Measurements from ENCODE around the gene RCSD1.

RCSD1 gene

GRCh38 chr1:167641786-167642500, 11.9 kb downstream of the RCSD1 start:
- peaks cover 90% of the 10 kb centered on the region for H3K36me3 Mint-ChIP-seq (ENCODE audit: low read depth)
- H3K27ac Mint-ChIP-seq = no peak overlapping the region
- intact Hi-C loops (cut with micrococcal nuclease) = no loop called here
- no peaks in the 10 kb centered on the region for H3K9me3 Mint-ChIP-seq
- peaks cover 65% of the 10 kb centered on the region for H3K4me1 Mint-ChIP-seq (ENCODE audit: low read depth)
- H3K27me3 Mint-ChIP-seq = no peaks in the 10 kb centered on the region
- no peak overlapping the region for H3K4me3 Mint-ChIP-seq

DNA sequence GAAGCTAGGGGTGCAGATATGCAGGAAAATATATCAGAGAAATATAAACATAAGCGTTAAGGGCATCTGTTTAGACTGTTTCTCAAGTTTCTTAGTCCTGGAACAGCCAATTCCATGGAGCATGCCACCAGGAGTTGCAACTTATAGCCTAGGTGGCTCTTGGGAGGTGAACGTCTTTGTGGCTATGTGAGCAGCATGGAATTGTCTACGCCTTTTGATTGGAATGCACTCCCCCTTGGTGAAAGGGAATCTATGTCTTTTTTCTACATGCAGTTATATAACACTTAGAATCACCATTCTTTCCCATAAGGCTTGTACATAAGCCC, 12.4 kb downstream of the RCSD1 start:
- Mint-ChIP-seq H3K4me3 (no peak overlapping the region), H3K27ac (no peak overlapping the region), H3K4me1 (ENCODE audit: low read depth) (peaks cover 61% of the 10 kb centered on the region), H3K9me3 (no peaks in the 10 kb centered on the region), H3K36me3 (ENCODE audit: low read depth) (peaks cover 87% of the 10 kb centered on the region), H3K27me3 (no peaks in the 10 kb centered on the region)
- intact Hi-C loops (cut with micrococcal nuclease) = no loop called here

DNA sequence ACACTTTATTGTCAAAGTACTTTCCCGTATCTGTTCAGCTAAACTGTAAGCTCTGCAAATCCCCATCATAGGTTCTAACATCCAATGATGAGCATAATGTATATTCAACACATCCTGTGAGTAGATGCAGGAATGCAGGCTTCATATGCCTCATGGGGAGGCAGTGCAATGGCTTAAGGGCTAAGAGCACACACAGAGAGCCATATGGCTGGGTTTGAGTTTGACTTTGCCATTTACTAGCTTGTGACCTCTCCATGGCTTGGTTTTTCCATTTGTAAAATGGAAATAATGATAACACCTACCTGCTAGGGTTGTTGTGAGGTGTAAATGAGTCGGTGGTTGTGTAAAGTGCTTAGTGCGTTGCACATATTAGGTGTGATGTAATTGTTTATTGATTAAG, 13.4 kb downstream of the RCSD1 start:
- Mint-ChIP-seq H3K4me3 (no peak overlapping the region), H3K9me3 (no peaks in the 10 kb centered on the region), H3K27ac (no peak overlapping the region), H3K27me3 (no peaks in the 10 kb centered on the region), H3K4me1 (ENCODE audit: low read depth) (peaks cover 55% of the 10 kb centered on the region), H3K36me3 (ENCODE audit: low read depth) (peaks cover 79% of the 10 kb centered on the region)
- intact Hi-C loops (cut with micrococcal nuclease) = no loop called here

GRCh38 chr1:167644551-167644950, 14.5 kb downstream of the RCSD1 start:
- H3K27me3 Mint-ChIP-seq = no peaks in the 10 kb centered on the region
- intact Hi-C loops (cut with micrococcal nuclease) = no loop called here
- peaks cover 64% of the 10 kb centered on the region for H3K4me1 Mint-ChIP-seq (ENCODE audit: low read depth)
- no peaks in the 10 kb centered on the region for H3K9me3 Mint-ChIP-seq
- peaks cover 72% of the 10 kb centered on the region for H3K36me3 Mint-ChIP-seq (ENCODE audit: low read depth)
- no peak overlapping the region for H3K27ac Mint-ChIP-seq
- no peak overlapping the region for H3K4me3 Mint-ChIP-seq

DNA sequence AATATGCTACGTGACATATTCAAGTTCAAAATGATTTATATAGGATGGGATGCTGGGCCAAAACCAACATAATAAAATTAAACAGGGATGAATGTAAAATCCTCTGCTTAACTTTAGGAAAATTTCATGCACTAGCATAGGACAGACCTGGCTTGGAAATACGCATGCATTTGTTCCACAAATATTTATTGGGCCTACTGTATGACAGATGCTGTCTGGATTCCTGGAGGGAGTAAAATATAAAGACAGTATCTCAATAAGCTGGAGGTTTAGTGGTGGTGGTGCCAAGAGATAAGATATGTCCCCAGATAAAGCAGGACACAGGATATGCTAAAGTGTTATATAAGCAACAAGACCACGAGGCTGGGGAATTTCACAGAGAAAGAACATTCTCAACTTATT, 15.1 kb downstream of the RCSD1 start:
- H3K27ac Mint-ChIP-seq = peak overlapping the region; percentile 37
- intact Hi-C loops (cut with micrococcal nuclease) = no loop called here
- H3K9me3 Mint-ChIP-seq = no peaks in the 10 kb centered on the region
- no peaks in the 10 kb centered on the region for H3K27me3 Mint-ChIP-seq
- peaks cover 66% of the 10 kb centered on the region for H3K36me3 Mint-ChIP-seq (ENCODE audit: low read depth)
- H3K4me3 Mint-ChIP-seq = no peak overlapping the region
- H3K4me1 Mint-ChIP-seq (ENCODE audit: low read depth) = peaks cover 70% of the 10 kb centered on the region

- no peaks in the 10 kb centered on the region for H3K27me3 Mint-ChIP-seq
- H3K4me3 Mint-ChIP-seq = no peak overlapping the region
- intact Hi-C loops (cut with micrococcal nuclease) = no loop called here
- H3K9me3 Mint-ChIP-seq = no peaks in the 10 kb centered on the region
- peaks cover 77% of the 10 kb centered on the region for H3K4me1 Mint-ChIP-seq (ENCODE audit: low read depth)
- peaks cover 59% of the 10 kb centered on the region for H3K36me3 Mint-ChIP-seq (ENCODE audit: low read depth)
- H3K27ac Mint-ChIP-seq = peak overlapping the region; percentile 37
These were observed 15.8 kb downstream of the RCSD1 start for GRCh38 chr1:167645625-167646414.

GRCh38 chr1:167648252-167648849, 18.3 kb downstream of the RCSD1 start:
- peak overlapping the region; percentile 83 for H3K27ac Mint-ChIP-seq
- peaks cover 48% of the 10 kb centered on the region for H3K36me3 Mint-ChIP-seq (ENCODE audit: low read depth)
- H3K4me3 Mint-ChIP-seq = peak overlapping the region; percentile 10

DNA sequence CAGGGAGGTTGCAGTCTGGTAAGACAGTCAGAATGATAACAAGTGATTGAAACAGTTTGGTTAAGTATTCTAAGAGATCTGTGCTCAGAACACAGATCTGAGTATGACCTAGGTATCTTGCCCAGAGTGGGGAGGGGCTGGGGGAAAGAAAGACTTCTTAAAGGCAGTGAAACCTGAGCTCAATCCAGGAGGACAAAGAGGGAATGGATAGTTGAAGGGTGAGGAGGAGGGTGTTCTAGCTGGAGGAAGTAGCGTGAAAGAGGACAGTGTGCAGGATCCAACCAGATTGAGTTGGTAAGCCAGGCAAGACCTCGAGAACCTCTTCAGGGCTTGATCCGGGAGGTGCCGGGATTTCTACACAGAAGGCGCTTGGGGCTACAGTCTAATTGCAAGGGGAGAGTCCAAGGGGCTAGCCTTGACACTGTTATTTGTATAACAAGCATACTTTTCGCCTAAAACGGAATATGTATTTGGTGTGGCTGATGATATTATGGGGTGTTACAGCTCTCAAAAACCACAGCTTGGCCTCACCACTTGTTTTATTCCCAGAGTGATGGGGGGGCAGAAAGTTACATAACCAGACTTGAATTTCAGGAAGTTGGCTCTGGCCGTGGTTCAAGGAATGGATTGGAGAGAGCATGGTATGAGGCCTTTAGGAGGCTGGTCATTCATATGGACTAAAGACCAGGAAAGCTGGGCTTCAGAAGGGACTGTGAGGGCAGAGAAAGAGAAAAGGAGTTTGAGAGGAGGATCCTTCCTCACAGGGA, 19.1 kb downstream of the RCSD1 start:
- Mint-ChIP-seq H3K4me3 (no peak overlapping the region), H3K36me3 (ENCODE audit: low read depth) (peaks cover 48% of the 10 kb centered on the region), H3K9me3 (no peaks in the 10 kb centered on the region), H3K27me3 (no peaks in the 10 kb centered on the region), H3K27ac (peak overlapping the region; percentile 83), H3K4me1 (ENCODE audit: low read depth) (peaks cover 74% of the 10 kb centered on the region)
- intact Hi-C loops (cut with micrococcal nuclease) = no loop called here

More at GRCh38 chr1:167648252-167648849, 18.3 kb downstream of the RCSD1 start:
- intact Hi-C loops (cut with micrococcal nuclease) = no loop called here
- no peaks in the 10 kb centered on the region for H3K9me3 Mint-ChIP-seq
- H3K27me3 Mint-ChIP-seq = no peaks in the 10 kb centered on the region
- H3K4me1 Mint-ChIP-seq (ENCODE audit: low read depth) = peaks cover 73% of the 10 kb centered on the region

DNA sequence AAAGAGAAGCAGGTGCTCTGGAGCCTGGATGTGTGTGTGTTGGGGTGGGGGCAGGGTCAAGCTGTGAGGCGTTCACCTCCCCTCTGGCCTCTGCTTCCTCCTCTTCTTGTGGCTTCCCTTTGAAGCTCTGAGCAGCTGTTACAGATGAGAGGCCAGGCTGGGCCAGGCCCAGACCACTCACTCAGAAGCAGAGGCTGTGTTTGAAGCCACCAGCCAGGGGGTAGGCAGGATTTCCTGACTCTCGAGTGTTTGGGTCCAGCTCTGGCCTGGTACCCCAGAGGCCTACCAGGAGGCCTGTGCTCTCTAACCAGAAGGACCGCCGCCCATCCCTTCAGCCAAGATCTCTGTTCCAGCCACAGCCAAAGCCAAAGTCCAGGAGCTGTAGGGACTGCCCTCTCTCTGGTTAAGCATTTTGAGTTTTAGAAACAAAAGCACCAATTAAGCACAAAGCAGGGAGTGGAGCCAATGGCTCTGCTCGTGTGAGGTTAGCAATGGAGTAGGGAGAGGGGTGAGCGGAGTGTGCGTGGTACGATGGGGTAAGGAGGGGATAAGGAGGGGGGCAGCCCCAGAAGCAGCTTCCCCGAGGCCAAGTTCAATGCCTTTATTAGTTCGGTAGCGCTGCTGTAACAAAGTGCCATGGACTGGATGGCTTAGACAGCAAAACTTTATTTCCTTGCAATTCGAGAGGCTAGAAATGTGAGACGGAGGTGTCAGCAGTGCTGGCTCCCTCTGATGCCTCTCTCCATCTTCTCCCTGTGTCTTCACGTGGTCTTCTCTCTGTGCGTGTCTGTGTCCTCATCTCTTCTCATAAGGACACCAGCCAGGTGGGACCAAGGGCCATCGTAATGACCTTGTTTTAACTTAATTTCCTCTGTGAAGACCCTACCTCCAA, 20.5 kb downstream of the RCSD1 start:
- Mint-ChIP-seq H3K36me3 (ENCODE audit: low read depth) (peaks cover 50% of the 10 kb centered on the region), H3K27me3 (no peaks in the 10 kb centered on the region), H3K4me1 (ENCODE audit: low read depth) (peaks cover 76% of the 10 kb centered on the region), H3K4me3 (no peak overlapping the region), H3K9me3 (no peaks in the 10 kb centered on the region), H3K27ac (peak overlapping the region; percentile 83)
- intact Hi-C loops (cut with micrococcal nuclease) = no loop called here

- Mint-ChIP-seq H3K27me3 (no peaks in the 10 kb centered on the region), H3K9me3 (no peaks in the 10 kb centered on the region), H3K4me3 (no peak overlapping the region), H3K27ac (peak overlapping the region; percentile 83), H3K36me3 (ENCODE audit: low read depth) (peaks cover 45% of the 10 kb centered on the region), H3K4me1 (ENCODE audit: low read depth) (peaks cover 71% of the 10 kb centered on the region)
- intact Hi-C loops (cut with micrococcal nuclease) = no loop called here
These were observed 21.2 kb downstream of the RCSD1 start for GRCh38 chr1:167651161-167651693.

- H3K27me3 Mint-ChIP-seq = no peaks in the 10 kb centered on the region
- H3K27ac Mint-ChIP-seq = no peak overlapping the region
- H3K4me1 Mint-ChIP-seq (ENCODE audit: low read depth) = peaks cover 79% of the 10 kb centered on the region
- H3K9me3 Mint-ChIP-seq = no peaks in the 10 kb centered on the region
- intact Hi-C loops (cut with micrococcal nuclease) = no loop called here
- peaks cover 51% of the 10 kb centered on the region for H3K36me3 Mint-ChIP-seq (ENCODE audit: low read depth)
- no peak overlapping the region for H3K4me3 Mint-ChIP-seq
These were observed 25.0 kb downstream of the RCSD1 start for GRCh38 chr1:167654975-167655575.

DNA sequence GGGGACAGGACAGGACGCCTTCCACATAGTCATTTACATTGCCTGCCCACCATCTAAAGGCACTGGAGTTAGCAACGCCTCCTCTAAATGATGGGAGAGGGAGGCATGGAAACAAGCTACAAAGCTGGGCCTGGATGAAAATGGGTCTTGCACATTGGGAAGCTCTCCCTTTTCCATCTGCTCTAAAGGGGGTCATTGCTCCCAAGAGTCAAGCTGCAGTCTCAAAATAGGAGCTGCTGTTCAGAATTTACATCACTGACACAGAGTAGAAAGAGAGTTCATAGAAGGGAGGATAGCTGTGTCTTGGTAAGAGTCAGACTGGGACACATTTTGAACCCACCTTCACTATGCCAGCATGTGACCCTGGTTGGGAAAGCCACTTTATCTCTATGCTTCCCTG, 26.6 kb downstream of the RCSD1 start:
- peaks cover 79% of the 10 kb centered on the region for H3K4me1 Mint-ChIP-seq (ENCODE audit: low read depth)
- no peak overlapping the region for H3K27ac Mint-ChIP-seq
- no peaks in the 10 kb centered on the region for H3K9me3 Mint-ChIP-seq
- no peaks in the 10 kb centered on the region for H3K27me3 Mint-ChIP-seq
- intact Hi-C loops (cut with micrococcal nuclease) = no loop called here
- H3K4me3 Mint-ChIP-seq = no peak overlapping the region
- peaks cover 53% of the 10 kb centered on the region for H3K36me3 Mint-ChIP-seq (ENCODE audit: low read depth)

Measured in dendritic cell treated with granulocyte-macrophage colony-stimulating factor and Interleukin-4, amounts not matched to agents 40 ng/mL and 50 ng/mL, for 4 days (primary cell).